GM23248 (cell line): ENCODE results near the gene NUBPL.

ENCODE experiments used
- EZH2 ChIP-seq: fragments of 200-600 bp; sonication (generic); IDR thresholded peaks from 2 replicates; pipeline ENCODE4 v1.6.1; 2018; ENCODE audit warnings: antibody characterized with exemption, mild to moderate bottlenecking; ENCODE audit not compliant: insufficient read depth, poor library complexity, severe bottlenecking
- EZH2phosphoT487 ChIP-seq: fragments of 200-600 bp; sonication (generic); IDR thresholded peaks from 2 replicates; pipeline ENCODE4 v1.6.1; 2018; ENCODE audit warnings: antibody characterized with exemption, moderate library complexity, mild to moderate bottlenecking, low read depth; ENCODE audit not compliant: insufficient read depth

- no peak for TF ChIP-seq EZH2phosphoT487
- no peak for TF ChIP-seq EZH2
These were observed 245.0 kb downstream of the NUBPL start for GRCh38 chr14:31806249-31806648.
